Measurements from ENCODE around the gene EML6.

EML6 gene

DNA sequence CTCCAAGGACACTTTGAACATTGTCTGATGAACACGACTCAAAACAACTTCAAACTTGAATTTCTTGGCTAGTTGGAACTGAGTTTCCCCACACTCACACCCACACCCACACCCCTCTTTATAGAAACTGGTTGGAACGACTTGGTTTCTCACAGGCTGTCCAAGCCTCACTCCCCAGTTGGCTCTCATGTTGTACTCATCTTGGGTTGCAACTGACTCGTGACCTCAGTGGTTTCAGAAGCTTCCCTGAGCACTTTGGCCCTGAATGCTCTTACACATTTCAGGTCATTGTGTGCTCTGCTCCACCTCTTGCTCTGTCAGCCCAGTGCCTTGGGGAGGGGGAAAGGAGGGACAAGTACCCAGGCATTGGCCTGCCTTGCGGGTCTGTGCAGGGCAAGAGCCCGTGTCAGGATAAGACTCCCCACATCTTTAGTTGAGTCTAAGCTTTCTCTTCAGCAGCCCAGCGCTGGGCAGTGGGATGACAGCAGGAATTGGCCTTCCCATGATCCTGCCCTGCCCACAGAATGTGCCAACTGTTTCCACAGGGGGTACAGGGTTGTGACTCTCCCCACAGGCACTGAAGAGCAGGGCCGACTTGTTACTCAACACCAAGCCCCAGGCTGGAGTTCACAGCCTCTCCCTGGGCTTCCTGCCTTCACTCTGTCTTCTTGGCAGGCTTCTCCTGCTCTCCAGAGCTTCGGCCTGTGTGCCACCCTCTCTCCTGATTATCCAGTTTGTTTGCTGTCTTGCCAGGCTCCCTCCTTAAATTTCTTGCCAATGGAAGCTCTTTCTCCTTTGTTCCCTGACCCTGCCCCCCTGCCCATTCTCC lies 222.1 kb downstream of the EML6 start:
- no peak for DNase-seq (ENCODE audit: low read depth in 3 of 3)

GRCh38 chr2:54946220-54946805 lies 222.9 kb downstream of the EML6 start:
- no peak for DNase-seq (ENCODE audit: low read depth in 3 of 3)

GRCh38 chr2:54947136-54947535 lies 223.7 kb downstream of the EML6 start:
- DNase-seq (ENCODE audit: low read depth in 3 of 3) = no peak

DNA sequence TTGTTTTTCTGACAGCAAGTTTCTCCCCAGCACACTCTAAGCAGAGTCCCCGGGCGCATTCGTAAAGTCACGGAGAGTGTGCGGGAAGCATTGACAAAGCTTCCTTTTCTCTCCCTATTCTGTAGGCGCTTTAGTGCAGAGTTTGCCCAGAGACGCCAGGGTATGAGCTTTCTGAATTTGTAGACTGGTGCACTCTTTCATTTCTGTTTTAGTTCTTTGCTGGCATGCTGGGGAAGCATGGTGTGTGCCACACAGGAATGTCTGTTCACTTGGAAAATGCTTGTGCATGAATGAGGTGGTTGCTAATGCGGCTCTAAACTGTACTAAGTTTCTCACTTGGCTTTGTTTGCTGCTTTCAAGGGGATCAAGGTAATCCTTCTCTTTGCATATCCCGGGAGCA lies 224.2 kb downstream of the EML6 start:
- no peak for DNase-seq (ENCODE audit: low read depth in 3 of 3)

DNA sequence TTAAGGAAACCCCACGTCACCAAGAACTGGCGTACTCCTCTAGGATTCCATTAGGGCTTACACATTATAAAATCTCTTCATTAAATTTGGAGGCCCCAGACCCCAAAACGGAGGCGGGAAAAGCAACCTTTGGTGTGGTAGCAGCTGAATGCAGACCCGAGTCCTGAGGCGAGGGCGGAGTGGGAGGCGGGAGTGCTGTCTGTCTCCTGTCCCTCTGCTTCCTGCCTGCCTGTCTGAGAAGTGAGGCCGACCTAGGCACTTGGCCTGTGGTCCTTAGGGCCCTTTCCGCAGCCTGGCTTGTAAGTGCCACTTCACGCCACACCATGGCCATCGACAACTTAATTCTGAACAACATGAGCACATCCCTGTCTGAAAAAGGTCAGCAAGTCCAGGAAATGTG lies 224.7 kb downstream of the EML6 start:
- no peak for DNase-seq (ENCODE audit: low read depth in 3 of 3)

DNA sequence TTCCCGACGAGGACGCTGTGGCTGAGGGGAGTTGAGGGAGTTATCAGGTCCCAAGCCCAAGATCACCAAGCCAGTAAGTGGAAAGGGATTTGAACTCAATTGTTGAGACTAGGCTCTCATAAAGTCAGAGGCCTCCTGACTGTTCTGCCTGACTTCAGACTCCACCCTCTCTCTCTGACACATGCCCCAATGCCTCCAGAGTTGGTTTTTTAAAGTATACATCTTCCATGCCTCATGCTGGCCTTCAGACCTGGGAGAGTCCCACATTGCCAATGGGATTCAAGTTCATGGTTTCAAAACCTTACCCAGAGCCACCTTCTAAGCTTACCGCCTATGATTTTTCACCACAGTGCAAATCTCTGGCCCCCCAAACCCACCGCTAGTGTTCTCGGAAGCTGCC lies 226.0 kb downstream of the EML6 start:
- DNase-seq (ENCODE audit: low read depth in 3 of 3) = no peak

GRCh38 chr2:54950811-54951210 lies 227.3 kb downstream of the EML6 start:
- DNase-seq (ENCODE audit: low read depth in 3 of 3) = no peak

- DNase-seq (ENCODE audit: low read depth in 3 of 3) = no peak
Observed at GRCh38 chr2:54952425-54952824, 229.0 kb downstream of the EML6 start.

- no peak for DNase-seq (ENCODE audit: low read depth in 3 of 3)
Observed at GRCh38 chr2:54952978-54953456, 229.6 kb downstream of the EML6 start.

GRCh38 chr2:54954158-54954557 lies 230.7 kb downstream of the EML6 start:
- no peak for DNase-seq (ENCODE audit: low read depth in 3 of 3)

DNA sequence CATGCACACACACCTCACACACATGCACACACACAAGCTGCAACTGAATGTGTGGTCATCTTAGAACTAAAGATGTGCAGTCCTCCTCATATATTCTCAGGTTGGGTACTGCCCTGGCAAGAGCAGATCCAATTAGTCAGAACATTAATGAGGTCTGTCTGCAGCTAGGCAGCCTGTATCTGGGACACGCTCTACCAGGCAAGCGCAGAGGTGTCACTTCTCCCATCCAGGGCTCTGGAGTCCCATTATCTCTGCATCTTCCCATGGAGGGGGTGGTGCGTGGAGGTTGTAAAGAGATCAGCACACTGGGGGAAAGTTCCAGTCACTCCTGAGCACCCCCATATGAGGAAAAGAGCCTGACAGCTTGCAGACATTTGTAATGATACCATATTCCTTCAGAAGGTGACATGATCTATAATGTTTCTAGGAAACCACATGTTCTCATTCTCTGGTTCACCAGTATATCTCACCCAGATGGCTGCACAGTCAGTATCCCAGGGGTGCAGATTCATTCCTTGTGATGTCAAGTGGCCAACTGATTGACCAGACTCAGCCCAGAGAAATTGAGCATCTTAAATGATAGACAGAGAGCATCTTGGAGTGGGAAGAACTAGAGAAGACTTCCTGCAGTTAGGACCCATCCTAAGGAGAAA lies 231.4 kb downstream of the EML6 start:
- no peak for DNase-seq (ENCODE audit: low read depth in 3 of 3)

- DNase-seq (ENCODE audit: low read depth in 3 of 3) = no peak
Observed at GRCh38 chr2:54955358-54956110, 232.1 kb downstream of the EML6 start.

GRCh38 chr2:54956111-54956627 lies 232.7 kb downstream of the EML6 start:
- DNase-seq (ENCODE audit: low read depth in 3 of 3) = no peak

- no peak for DNase-seq (ENCODE audit: low read depth in 3 of 3)
Observed at GRCh38 chr2:54957321-54957999, 234.0 kb downstream of the EML6 start.

DNA sequence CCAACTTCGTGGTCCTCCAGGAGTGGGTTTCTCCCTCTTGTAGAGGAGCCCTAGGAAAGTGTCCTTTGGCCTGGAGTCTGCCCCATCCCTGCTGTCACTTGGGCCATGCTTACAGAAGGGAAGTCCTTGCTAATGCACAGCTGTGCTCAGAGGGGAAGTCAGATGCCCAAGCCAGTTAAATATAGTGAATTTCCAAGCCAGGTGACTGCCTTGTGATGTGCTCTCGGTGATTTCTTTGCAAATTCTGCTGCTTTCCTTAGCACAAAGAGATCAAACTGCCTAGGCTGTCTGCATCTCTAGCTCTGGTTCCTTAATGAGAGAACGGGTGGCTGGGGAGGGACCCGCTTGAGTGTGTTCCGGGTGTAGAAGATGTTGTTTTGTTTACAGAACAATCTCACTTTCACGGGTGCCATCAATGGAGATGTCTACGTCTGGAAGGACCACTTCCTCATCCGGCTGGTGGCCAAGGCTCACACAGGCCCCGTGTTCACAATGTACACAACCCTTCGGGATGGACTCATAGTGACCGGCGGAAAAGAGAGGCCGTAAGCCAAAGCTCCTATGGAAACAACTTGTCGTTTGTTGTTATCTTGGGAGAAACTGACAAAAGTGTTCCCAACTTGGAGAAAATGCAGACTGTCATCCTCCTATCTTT lies 235.4 kb downstream of the EML6 start:
- DNase-seq (ENCODE audit: low read depth in 3 of 3) = no peak

DNA sequence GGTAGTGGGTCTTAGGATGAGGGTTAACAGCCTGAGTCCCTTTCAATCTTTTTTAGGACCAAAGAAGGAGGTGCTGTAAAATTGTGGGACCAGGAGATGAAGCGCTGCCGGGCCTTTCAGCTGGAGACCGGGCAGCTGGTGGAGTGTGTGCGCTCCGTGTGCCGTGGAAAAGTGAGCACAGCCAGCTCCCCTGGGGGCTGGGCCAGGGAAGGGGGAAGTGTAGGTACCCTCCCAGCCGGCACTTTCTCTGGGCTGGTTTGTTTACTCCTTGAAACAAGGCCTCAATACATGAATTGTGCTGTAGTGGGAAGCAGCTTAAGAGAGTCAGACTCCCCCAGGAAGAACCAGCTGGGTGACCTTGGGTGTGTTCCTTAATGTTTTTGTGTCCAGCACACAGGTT lies 236.7 kb downstream of the EML6 start:
- DNase-seq (ENCODE audit: low read depth in 3 of 3) = no peak

- DNase-seq (ENCODE audit: low read depth in 3 of 3) = no peak
Observed at GRCh38 chr2:54962511-54962910, 239.0 kb downstream of the EML6 start.

DNA sequence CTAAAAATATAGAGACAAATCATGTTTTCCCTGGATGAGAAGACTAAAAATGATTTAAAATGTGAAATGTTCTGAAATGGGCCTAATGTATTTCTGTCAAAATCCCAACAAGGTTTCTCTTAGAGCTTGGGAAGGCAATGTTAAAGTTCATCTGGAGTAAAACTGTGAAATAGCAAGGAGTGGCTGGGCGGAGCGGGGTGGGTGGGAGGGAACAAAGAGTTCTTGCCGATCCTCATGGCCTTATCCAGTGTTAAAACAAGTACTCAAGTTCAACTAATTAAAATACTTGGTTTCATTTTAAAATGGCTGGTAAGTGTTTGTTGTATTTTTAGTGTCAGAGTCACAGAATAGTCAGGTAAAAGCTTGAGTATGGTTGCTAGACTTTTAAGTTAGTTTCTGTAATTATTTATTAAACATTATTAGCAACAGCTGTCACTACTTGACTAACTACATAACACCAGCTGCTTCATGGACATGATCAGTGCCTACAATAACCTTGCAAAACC lies 239.5 kb downstream of the EML6 start:
- DNase-seq (ENCODE audit: low read depth in 3 of 3) = no peak

DNA sequence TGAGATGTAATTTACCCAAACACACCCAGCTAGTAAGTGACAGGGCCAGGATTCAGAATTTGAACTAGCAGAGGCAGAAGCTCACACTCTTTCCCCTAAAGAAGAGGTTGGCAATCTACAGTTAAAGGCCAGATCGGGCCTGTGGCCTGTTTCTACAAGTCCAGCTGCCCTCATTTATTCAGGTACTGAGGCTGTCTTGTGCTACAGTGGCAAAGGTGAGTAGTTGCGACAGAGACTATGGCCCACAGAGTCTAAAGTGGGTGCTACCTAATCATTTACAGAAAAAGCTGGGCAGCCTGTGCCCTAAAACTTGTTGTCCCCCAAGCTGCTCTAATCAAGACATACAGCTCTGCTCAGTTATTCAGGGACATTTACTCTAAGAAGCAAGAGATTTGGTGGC lies 240.0 kb downstream of the EML6 start:
- no peak for DNase-seq (ENCODE audit: low read depth in 3 of 3)

DNA sequence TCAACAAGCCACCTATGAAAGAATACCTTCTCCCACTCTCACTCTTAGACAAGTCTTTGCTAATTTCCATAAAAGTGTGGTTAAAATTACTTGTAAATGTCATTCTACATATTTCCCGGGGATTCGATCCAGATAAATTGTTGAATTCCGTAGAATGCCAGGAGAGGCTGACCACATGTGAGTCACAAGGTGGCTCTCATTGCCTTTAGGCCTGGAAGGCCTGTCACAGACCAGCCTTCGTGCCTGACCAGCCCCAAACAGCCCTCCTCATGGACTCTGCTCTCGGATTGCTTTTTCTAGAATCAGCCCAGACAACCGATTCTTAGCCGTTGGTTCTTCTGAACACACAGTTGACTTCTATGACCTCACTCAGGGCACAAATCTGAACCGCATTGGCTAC lies 240.8 kb downstream of the EML6 start:
- DNase-seq (ENCODE audit: low read depth in 3 of 3) = no peak

GRCh38 chr2:54964816-54965215 lies 241.4 kb downstream of the EML6 start:
- DNase-seq (ENCODE audit: low read depth in 3 of 3) = no peak
